HEK293 (cell line): Measurements from ENCODE around the gene CWF19L2.

Experiments
- CTCF ChIA-PET: fragments of 350-600 bp; formaldehyde crosslinking; extraction: SDS; loops from one replicate; lab custom pipeline; 2021; ENCODE audit warnings: antibody characterized with exemption; lab: Yijun Ruan, JAX
- POLR2A ChIA-PET: fragments of 300-600 bp; formaldehyde crosslinking; extraction: SDS; loops from one replicate; lab custom pipeline; 2020; ENCODE audit warnings: antibody characterized with exemption, inconsistent platforms; lab: Yijun Ruan, JAX
- H3K27ac ChIP-seq: fragments of 200-500 bp; sonication (Bioruptor generic); 2 replicates; pipeline ENCODE4 v1.5.1; 2014; ENCODE audit warnings: low read depth, low read length, control low read depth, inconsistent platforms; ENCODE audit errors: extremely low read depth
- H3K36me3 ChIP-seq, 2 experiments: fragments of 200-500 bp in 1 of 2; sonication (Bioruptor generic) in 1 of 2; 1 replicate in 1 of 2; 2 replicates in 1 of 2; pipeline ENCODE4 v1.5.1; 2014 to 2017; ENCODE audit warnings: inconsistent platforms in 2 of 2, low read length in 2 of 2; ENCODE audit not compliant: control insufficient read depth in 2 of 2, insufficient read depth in 1 of 2
- H3K4me1 ChIP-seq: fragments of 200-500 bp; sonication (Bioruptor generic); 2 replicates; pipeline ENCODE4 v1.5.1; 2014; ENCODE audit warnings: mild to moderate bottlenecking, low read length, inconsistent platforms; ENCODE audit not compliant: control insufficient read depth, insufficient read depth
- H3K4me3 ChIP-seq: 2 replicates; pipeline ENCODE4 v1.5.1; 2011; ENCODE audit warnings: low read depth, mild to moderate bottlenecking, control low read depth, low read length, moderate library complexity
- H3K9me3 ChIP-seq: fragments of 200-500 bp; sonication (Bioruptor generic); 2 replicates; pipeline ENCODE4 v1.5.1; 2014; ENCODE audit warnings: low read depth, low read length, inconsistent platforms; ENCODE audit not compliant: control insufficient read depth, insufficient read depth
- BCL6B ChIP-seq: fragments of 450-650 bp; formaldehyde crosslinking; IDR thresholded peaks from 2 replicates; pipeline ENCODE4 v1.5.1; 2017; ENCODE audit warnings: missing biosample characterization, missing genetic modification characterization
- HIC1 ChIP-seq: fragments of 450-650 bp; formaldehyde crosslinking; IDR thresholded peaks from 2 replicates; pipeline ENCODE4 v1.5.1; 2016; ENCODE audit warnings: missing biosample characterization, missing genetic modification characterization
- INSM2 ChIP-seq: fragments of 450-650 bp; formaldehyde crosslinking; IDR thresholded peaks from 2 replicates; pipeline ENCODE4 v1.5.1; 2016; ENCODE audit warnings: missing biosample characterization, missing genetic modification characterization
- PRDM10 ChIP-seq: fragments of 450-650 bp; formaldehyde crosslinking; IDR thresholded peaks from 2 replicates; pipeline ENCODE4 v1.5.1; 2016; ENCODE audit warnings: missing biosample characterization, missing genetic modification characterization
- WT1 ChIP-seq: fragments of 450-650 bp; formaldehyde crosslinking; IDR thresholded peaks from 2 replicates; pipeline ENCODE4 v1.5.1; 2016; ENCODE audit warnings: missing biosample characterization, missing genetic modification characterization
- ZBTB20 ChIP-seq: fragments of 450-650 bp; formaldehyde crosslinking; IDR thresholded peaks from 2 replicates; pipeline ENCODE4 v1.5.1; 2016; ENCODE audit warnings: missing biosample characterization, missing genetic modification characterization
- ZNF274 ChIP-seq, 2 experiments: fragments of 200-500 bp in 1 of 2; fragments of 450-650 bp in 1 of 2; sonication (Bioruptor generic) in 1 of 2; formaldehyde crosslinking in 1 of 2; IDR thresholded peaks; 2 replicates each; pipeline versions ENCODE4 v1.5.1 to v1.6.1; 2014 to 2016; ENCODE audit warnings: borderline replicate concordance in 1 of 2, inconsistent platforms in 1 of 2, low read length in 1 of 2, missing biosample characterization in 1 of 2, missing genetic modification characterization in 1 of 2
- ZNF423 ChIP-seq: fragments of 450-650 bp; formaldehyde crosslinking; IDR thresholded peaks from 2 replicates; pipeline ENCODE4 v1.5.1; 2016; ENCODE audit warnings: missing biosample characterization, missing genetic modification characterization
- ZNF473 ChIP-seq: fragments of 450-650 bp; formaldehyde crosslinking; IDR thresholded peaks from 2 replicates; pipeline ENCODE4 v1.5.1; 2017; ENCODE audit warnings: missing biosample characterization, missing genetic modification characterization
- ZNF548 ChIP-seq: fragments of 450-650 bp; formaldehyde crosslinking; IDR thresholded peaks from 2 replicates; pipeline ENCODE4 v1.5.1; 2016; ENCODE audit warnings: missing biosample characterization, missing genetic modification characterization
- ZNF561 ChIP-seq: fragments of 450-650 bp; IDR thresholded peaks from 2 replicates; pipeline ENCODE4 v1.5.1; 2018; ENCODE audit warnings: missing biosample characterization, missing genetic modification characterization, borderline replicate concordance
- ZNF664 ChIP-seq: fragments of 450-650 bp; formaldehyde crosslinking; IDR thresholded peaks from 2 replicates; pipeline ENCODE4 v1.5.1; 2016; ENCODE audit warnings: missing biosample characterization, missing genetic modification characterization
- ZNF776 ChIP-seq: fragments of 450-650 bp; formaldehyde crosslinking; IDR thresholded peaks from 2 replicates; pipeline ENCODE4 v1.5.0; 2017; ENCODE audit warnings: missing biosample characterization, missing genetic modification characterization, borderline replicate concordance
- ZNF843 ChIP-seq: fragments of 450-650 bp; formaldehyde crosslinking; IDR thresholded peaks from 2 replicates; pipeline ENCODE4 v1.5.1; 2016; ENCODE audit warnings: missing biosample characterization, missing genetic modification characterization
- ZXDB ChIP-seq: fragments of 450-650 bp; formaldehyde crosslinking; IDR thresholded peaks from 2 replicates; pipeline ENCODE4 v1.5.1; 2016; ENCODE audit warnings: missing biosample characterization, missing genetic modification characterization
- TF ChIP-seq, protein P1 (sequence below): fragments of 450-650 bp; formaldehyde crosslinking; IDR thresholded peaks from 2 replicates; pipeline ENCODE4 v1.5.1; 2016; ENCODE audit warnings: missing biosample characterization, missing genetic modification characterization

CWF19L2 gene

DNA sequence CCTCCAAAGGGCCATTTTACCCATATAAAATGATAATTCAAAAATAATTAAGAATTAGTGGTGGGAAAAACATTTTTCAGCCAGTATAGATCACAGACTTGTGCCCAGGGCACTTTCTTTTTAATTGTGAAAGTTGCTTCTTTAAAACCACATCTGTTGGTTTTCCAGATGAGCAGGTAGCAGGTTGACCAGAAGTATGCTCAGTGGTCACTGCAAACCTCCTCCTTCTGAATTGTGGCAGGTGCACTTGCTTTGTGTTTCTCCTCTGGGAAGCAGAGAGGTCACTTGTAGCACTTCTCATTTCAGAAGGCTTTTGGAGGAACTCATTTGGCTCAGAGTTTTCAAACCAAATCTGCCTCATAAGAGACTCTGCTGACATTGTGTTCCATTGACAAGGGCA lies 24.6 kb upstream of the CWF19L2 start:
- no peak overlapping the region for H3K27ac ChIP-seq
- no peaks in the 10 kb centered on the region for H3K9me3 ChIP-seq
- H3K36me3 ChIP-seq, result no peaks in the 10 kb centered on the region
- H3K4me1 ChIP-seq, result no peaks in the 10 kb centered on the region
- TF ChIP-seq ZNF561 (tag by site-specific recombination) (no peak), ZNF274 (IDR thresholded peaks at IDR 0.05; ENCODE audit: low read length) (no peak), ZNF274 (tag by site-specific recombination; IDR thresholded peaks at IDR 0.05; ENCODE audit: borderline replicate concordance) (no peak), HIC1 (tag by site-specific recombination) (no peak), ZNF548 (no peak)
- TF ChIP-seq, all 188 proteins: peak for 0
- H3K4me3 ChIP-seq, result no peak overlapping the region
- ChIA-PET CTCF (no interaction called here), POLR2A (no interaction called here)

GRCh38 chr11:107478922-107479321 lies 21.3 kb upstream of the CWF19L2 start:
- TF ChIP-seq ZNF423 (no peak), ZXDB (no peak), WT1 (tag by site-specific recombination) (no peak), INSM2 (tag by site-specific recombination) (no peak)
- Histone ChIP-seq H3K4me1 (no peaks in the 10 kb centered on the region), H3K9me3 (no peaks in the 10 kb centered on the region), H3K36me3 (no peaks in the 10 kb centered on the region), H3K27ac (no peak overlapping the region), H3K4me3 (no peak overlapping the region)
- CTCF ChIA-PET, result interaction anchor here (0.7 kb wide), 1 partner anchor 21 kb away, joined by 3 read pairs; no protein-coding TSS in a partner anchor
- POLR2A ChIA-PET, result no interaction called here

- ChIA-PET POLR2A (no interaction called here), CTCF (no interaction called here)
- peak; percentile 70; the same call in 1 of the 2 replicates for TF ChIP-seq ZNF664 (tag by site-specific recombination)
- no peak for TF ChIP-seq ZBTB20
- no peak for TF ChIP-seq ZNF776
- Histone ChIP-seq H3K27ac (no peak overlapping the region), H3K36me3 (no peaks in the 10 kb centered on the region), H3K4me3 (no peak overlapping the region), H3K4me1 (no peaks in the 10 kb centered on the region), H3K9me3 (no peaks in the 10 kb centered on the region)
Measured at GRCh38 chr11:107477820-107478219, 20.2 kb upstream of the CWF19L2 start.

GRCh38 chr11:107473792-107474191 lies 16.2 kb upstream of the CWF19L2 start:
- Histone ChIP-seq H3K27ac (no peak overlapping the region), H3K9me3 (no peaks in the 10 kb centered on the region), H3K4me3 (no peak overlapping the region), H3K36me3 (no peaks in the 10 kb centered on the region), H3K4me1 (no peaks in the 10 kb centered on the region)
- CTCF ChIA-PET, result no interaction called here
- POLR2A ChIA-PET, result no interaction called here
- no peak for TF ChIP-seq ZNF843
- TF ChIP-seq ZNF473, result no peak
- TF ChIP-seq BCL6B (tag by site-specific recombination), result no peak
- TF ChIP-seq, protein P1, sequence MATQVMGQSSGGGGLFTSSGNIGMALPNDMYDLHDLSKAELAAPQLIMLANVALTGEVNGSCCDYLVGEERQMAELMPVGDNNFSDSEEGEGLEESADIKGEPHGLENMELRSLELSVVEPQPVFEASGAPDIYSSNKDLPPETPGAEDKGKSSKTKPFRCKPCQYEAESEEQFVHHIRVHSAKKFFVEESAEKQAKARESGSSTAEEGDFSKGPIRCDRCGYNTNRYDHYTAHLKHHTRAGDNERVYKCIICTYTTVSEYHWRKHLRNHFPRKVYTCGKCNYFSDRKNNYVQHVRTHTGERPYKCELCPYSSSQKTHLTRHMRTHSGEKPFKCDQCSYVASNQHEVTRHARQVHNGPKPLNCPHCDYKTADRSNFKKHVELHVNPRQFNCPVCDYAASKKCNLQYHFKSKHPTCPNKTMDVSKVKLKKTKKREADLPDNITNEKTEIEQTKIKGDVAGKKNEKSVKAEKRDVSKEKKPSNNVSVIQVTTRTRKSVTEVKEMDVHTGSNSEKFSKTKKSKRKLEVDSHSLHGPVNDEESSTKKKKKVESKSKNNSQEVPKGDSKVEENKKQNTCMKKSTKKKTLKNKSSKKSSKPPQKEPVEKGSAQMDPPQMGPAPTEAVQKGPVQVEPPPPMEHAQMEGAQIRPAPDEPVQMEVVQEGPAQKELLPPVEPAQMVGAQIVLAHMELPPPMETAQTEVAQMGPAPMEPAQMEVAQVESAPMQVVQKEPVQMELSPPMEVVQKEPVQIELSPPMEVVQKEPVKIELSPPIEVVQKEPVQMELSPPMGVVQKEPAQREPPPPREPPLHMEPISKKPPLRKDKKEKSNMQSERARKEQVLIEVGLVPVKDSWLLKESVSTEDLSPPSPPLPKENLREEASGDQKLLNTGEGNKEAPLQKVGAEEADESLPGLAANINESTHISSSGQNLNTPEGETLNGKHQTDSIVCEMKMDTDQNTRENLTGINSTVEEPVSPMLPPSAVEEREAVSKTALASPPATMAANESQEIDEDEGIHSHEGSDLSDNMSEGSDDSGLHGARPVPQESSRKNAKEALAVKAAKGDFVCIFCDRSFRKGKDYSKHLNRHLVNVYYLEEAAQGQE (tag by site-specific recombination), result no peak
- no peak for TF ChIP-seq PRDM10 (tag by site-specific recombination)
